Stimulated activated CD8-positive, alpha-beta memory T cell treated with anti-CD3 and anti-CD28 coated beads, Interleukin-7, amount 100 ng/mL, for 48 hours (primary cell): Measurements from ENCODE around the gene RILPL1.
"Not testable (repeated sequence)": the region's sequence is repeated elsewhere in the genome, so short reads cannot be mapped to it uniquely, and the experiment has no call there.

Experiments used
- DNase-seq, 2 donors: peaks; one replicate each; pipeline ENCODE4 v3.0.0-alpha.2; 2020; ENCODE audit warnings: low read depth in 1 of 2; ENCODE audit errors: extremely low read depth in 1 of 2

The RILPL1 gene

GRCh38 chr12:123435636-123436016 lies 97.9 kb downstream of the RILPL1 start:
- no peak for DNase-seq

- no peak for DNase-seq
These were observed 99.9 kb downstream of the RILPL1 start for GRCh38 chr12:123433615-123434014.

DNA sequence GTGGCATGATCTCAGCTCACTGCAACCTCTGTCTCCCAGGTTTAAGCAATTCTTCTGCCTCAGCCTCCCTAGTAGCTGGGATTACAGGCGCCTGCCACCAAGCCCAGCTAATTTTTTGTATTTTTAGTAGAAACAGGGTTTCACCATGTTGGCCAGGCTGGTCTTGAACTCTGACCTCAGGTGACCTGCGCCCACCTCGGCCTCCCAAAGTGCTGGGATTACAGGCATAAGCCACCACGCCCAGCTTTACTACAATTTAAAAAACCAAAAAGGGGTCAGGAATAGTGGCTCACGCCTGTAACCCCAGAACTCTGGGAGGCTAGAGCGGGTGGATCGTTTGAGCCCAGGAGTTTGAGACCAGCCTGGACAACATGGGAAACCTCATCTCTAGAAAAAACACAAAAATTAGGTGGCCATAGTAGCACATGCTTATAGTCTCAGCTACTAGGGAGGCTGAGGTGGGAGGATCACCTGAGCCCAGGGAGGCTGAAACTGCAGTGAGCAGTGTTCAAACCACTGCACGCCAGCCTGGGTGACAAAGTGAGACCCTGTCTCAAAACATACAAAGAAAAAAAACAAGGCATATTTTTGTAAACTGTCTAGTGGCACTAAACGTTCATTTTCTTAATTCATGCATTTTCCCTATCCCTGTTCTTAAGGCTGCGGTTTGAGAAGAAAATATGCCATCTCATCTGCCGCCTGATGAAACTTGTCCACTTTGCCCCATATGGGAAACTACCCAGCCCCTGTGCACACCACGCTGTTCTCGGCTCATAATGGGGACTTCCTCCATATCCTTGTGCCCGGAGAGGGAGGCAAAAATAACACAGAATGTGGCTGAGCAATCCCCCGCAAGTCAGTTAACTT lies 101.3 kb downstream of the RILPL1 start:
- DNase-seq, result not testable (repeated sequence)

DNA sequence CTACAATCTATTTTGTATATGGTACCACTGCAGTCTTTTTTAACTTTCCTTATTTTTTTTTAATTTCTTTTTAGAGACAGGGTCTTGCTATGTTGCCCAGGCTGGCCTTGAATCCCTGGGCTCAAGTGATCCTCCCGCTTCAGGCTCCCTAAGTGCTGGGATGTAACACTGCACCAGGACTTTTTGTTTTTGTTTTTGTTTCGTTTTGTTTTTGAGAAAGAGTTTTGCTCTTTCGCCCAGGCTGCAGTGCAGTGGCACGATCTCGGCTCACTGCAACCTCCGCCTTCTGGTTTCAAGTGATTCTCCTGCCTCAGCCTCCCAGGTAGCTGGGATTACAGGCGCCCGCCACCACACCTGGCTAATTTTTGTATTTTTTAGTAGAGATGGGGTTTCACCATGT lies 104.4 kb downstream of the RILPL1 start:
- DNase-seq, result not testable (repeated sequence)

- DNase-seq, result no peak
These were observed 104.9 kb downstream of the RILPL1 start for GRCh38 chr12:123428591-123428990.

DNA sequence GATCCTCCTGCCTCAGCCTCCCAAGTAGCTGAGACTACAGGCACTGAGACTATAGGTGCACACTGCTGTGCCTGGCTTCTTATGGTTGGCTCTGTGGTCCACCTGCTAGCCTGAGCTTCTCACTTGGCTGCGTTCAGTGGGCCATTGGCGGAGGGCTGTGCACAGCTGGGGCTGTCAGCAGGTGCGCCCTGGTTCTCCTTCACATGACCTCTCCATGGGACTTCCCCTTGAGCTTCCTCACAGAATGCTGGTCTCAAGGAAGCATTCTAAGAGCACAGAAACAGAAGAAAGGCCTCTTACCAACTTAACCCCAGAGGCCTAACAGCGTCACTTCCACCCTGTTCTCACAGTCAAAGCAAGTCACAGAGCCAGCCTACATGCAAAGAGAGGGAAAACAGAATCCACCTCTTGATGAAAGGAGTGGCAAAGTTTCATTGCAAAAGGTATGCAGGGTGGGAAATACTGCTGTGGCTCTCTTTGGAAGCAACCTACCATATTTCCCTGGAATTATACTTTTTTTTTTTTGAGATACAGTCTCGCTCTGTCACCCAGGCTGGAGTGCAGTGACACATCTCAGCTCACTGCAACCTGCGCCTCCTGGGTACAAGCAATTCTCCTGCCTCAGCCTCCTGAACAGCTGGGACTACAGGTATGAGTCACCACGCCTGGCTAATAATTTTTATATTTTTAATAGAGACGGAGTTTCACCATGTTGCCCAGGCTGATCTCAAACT lies 106.3 kb downstream of the RILPL1 start:
- no peak for DNase-seq

GRCh38 chr12:123421314-123421713 lies 112.2 kb downstream of the RILPL1 start:
- no peak for DNase-seq
